Left lung (tissue), 10 donors: ENCODE results near the gene SLC45A1. TPM values are rescaled to one million over a fixed set of nuclear protein-coding genes. Genes with fewer than 3 reads are reported as not detected.
A peak's percentile ranks its signal among the peaks of the same experiment; 100 is the strongest.

Experiments
- ATAC-seq: fragments of 200-7000 bp; cut with Tn5 transposase; one replicate; pipeline ENCODE4 v1.9.1; 2020; ENCODE audit warnings: moderate library complexity
- DNase-seq, 4 donors: peaks; one replicate each; pipeline ENCODE4 v3.0.0-alpha.2; 2013 to 2020
- H3K27ac ChIP-seq, 2 donors: fragments of 200-600 bp; sonication (generic) in 1 of 2; one replicate each; pipeline versions ENCODE4 v1.5.0 to v1.8.0; 2020 to 2021
- H3K27me3 ChIP-seq, 2 donors: fragments of 200-600 bp; sonication (generic) in 1 of 2; one replicate each; pipeline versions ENCODE4 v1.5.0 to v1.8.0; 2020 to 2021
- H3K36me3 ChIP-seq, 2 donors: fragments of 200-600 bp; sonication (generic) in 1 of 2; one replicate each; pipeline versions ENCODE4 v1.5.0 to v1.8.0; 2020 to 2021
- H3K4me1 ChIP-seq, 2 donors: fragments of 200-600 bp; one replicate each; pipeline ENCODE4 v1.8.0; 2021
- H3K4me3 ChIP-seq, 2 donors: fragments of 200-600 bp; sonication (generic) in 1 of 2; one replicate each; pipeline versions ENCODE4 v1.5.0 to v1.8.0; 2020 to 2021; ENCODE audit warnings: mild to moderate bottlenecking in 1 of 2
- H3K9me3 ChIP-seq, 2 donors: fragments of 200-600 bp; sonication (generic) in 1 of 2; one replicate each; pipeline versions ENCODE4 v1.5.0 to v1.8.0; 2020 to 2021
- CTCF ChIP-seq, 2 donors: fragments of 200-600 bp; sonication (generic) in 1 of 2; IDR thresholded peaks; one replicate each; pipeline versions ENCODE4 v1.5.0 to v1.8.0; 2021; ENCODE audit warnings: antibody characterized with exemption in 2 of 2
- intact Hi-C, 2 donors: fragments of 100-400 bp; cut with DNase I; formaldehyde crosslinking; loops; one replicate each; pipeline versions ENCODE4 v1.11.2 to v1.14.2; 2022
- polyA plus RNA-seq, 6 donors: library from polyadenylated mRNA; unstranded; fragments of 120-200 nt; gene quantifications; one replicate each; pipeline ENCODE4 v1.2.1, GENCODE V29; 2013; ENCODE audit not compliant: insufficient read length in 6 of 6
- total RNA-seq, 2 donors: library from RNA; stranded (reverse); fragmentation: NEBNext Ultra II Directional; extraction: Animal tissue kit (Norgen Biotek cat#: 25700); gene quantifications; one replicate each; pipeline ENCODE4 v1.2.1, GENCODE V29; 2021
- donor health status: DM: no; HTN: yes; CAD: no.
- donor health status: DM: no; HTN: no; CAD: no.

SLC45A1 gene
- total and polyA plus RNA-seq, 8 donors: 0.51 to 1.4 (median 0.80) TPM

GRCh38 chr1:8348777-8349472 is 31.0 kb downstream of the SLC45A1 start:
- H3K9me3 ChIP-seq: no peaks in the 10 kb centered on the region
- peaks cover 0 to 15% of the 10 kb centered on the region in 2 donors for H3K36me3 ChIP-seq
- peak; percentile 71 to 85 for TF ChIP-seq CTCF (IDR thresholded peaks at IDR 0.05)
- no peaks in the 10 kb centered on the region for H3K27me3 ChIP-seq
- H3K4me3 ChIP-seq: no peak overlapping the region
- peaks cover 3 to 10% of the 10 kb centered on the region in 2 donors for H3K4me1 ChIP-seq
- intact Hi-C loops: no loop called here
- peak; percentile 78 for ATAC-seq
- DNase-seq: peak in 3 of 4 donors; percentile 57 to 90 (median 79)
- H3K27ac ChIP-seq: no peak overlapping the region

GRCh38 chr1:8349473-8349865 is 31.6 kb downstream of the SLC45A1 start:
- Histone ChIP-seq H3K4me3 (no peak overlapping the region), H3K36me3 (peaks cover 0 to 21% of the 10 kb centered on the region in 2 donors), H3K9me3 (no peaks in the 10 kb centered on the region), H3K27ac (no peak overlapping the region), H3K27me3 (no peaks in the 10 kb centered on the region), H3K4me1 (peaks cover 3 to 9% of the 10 kb centered on the region in 2 donors)
- no peak for TF ChIP-seq CTCF (IDR thresholded peaks at IDR 0.05)
- ATAC-seq (no peak), DNase-seq (no peak)
- intact Hi-C loops: no loop called here

GRCh38 chr1:8349961-8350360 is 32.0 kb downstream of the SLC45A1 start:
- H3K9me3 ChIP-seq: no peaks in the 10 kb centered on the region
- DNase-seq (peak in 1 of 4 donors; percentile 55), ATAC-seq (no peak)
- no peak overlapping the region for H3K4me3 ChIP-seq
- H3K4me1 ChIP-seq: peaks cover 3 to 9% of the 10 kb centered on the region in 2 donors
- H3K27me3 ChIP-seq: no peaks in the 10 kb centered on the region
- no peak overlapping the region for H3K27ac ChIP-seq
- TF ChIP-seq CTCF (IDR thresholded peaks at IDR 0.05): no peak
- intact Hi-C loops: loop anchor here in 1 of 2 donors (10.0 kb wide), 1 partner anchor 335 kb away; no protein-coding TSS in a partner anchor
- peaks cover 0 to 25% of the 10 kb centered on the region in 2 donors for H3K36me3 ChIP-seq

- Histone ChIP-seq H3K27me3 (no peaks in the 10 kb centered on the region), H3K4me1 (peaks cover 3 to 9% of the 10 kb centered on the region in 2 donors), H3K36me3 (peaks cover 0 to 37% of the 10 kb centered on the region in 2 donors), H3K27ac (no peak overlapping the region), H3K4me3 (no peak overlapping the region), H3K9me3 (no peaks in the 10 kb centered on the region)
- no peak for ATAC-seq
- no peak for TF ChIP-seq CTCF (IDR thresholded peaks at IDR 0.05)
- intact Hi-C loops: loop anchor here in 1 of 2 donors (10.0 kb wide), 1 partner anchor 336 kb away; no protein-coding TSS in a partner anchor
- DNase-seq: no peak
Measured at GRCh38 chr1:8350914-8351684, 33.2 kb downstream of the SLC45A1 start.
